GM19328 (cell line): ENCODE results near the gene ICOS.

Experiments used
- ATAC-seq: cut with Tn5 transposase; IDR thresholded peaks from one replicate; pipeline ENCODE4 v1.9.1; 2021; ENCODE audit warnings: mild to moderate bottlenecking, moderate library complexity; ENCODE audit not compliant: unreplicated experiment

Gene ICOS

GRCh38 chr2:203936535-203936934 is at the start of gene ICOS:
Gene ICOS (plus strand): TSS chr2:203936763. CDS start chr2:203936815, 52 bp downstream.
- ATAC-seq = no peak

- no peak for ATAC-seq
Measured at GRCh38 chr2:203887677-203888076, 48.9 kb upstream of the ICOS start.

- no peak for ATAC-seq
Measured at GRCh38 chr2:203889542-203889941, 47.0 kb upstream of the ICOS start.

GRCh38 chr2:203889944-203890343 is 46.6 kb upstream of the ICOS start:
- ATAC-seq = no peak

GRCh38 chr2:203890733-203891132 is 45.8 kb upstream of the ICOS start:
- no peak for ATAC-seq

GRCh38 chr2:203891474-203891873 is 45.1 kb upstream of the ICOS start:
- no peak for ATAC-seq

GRCh38 chr2:203892207-203892606 is 44.4 kb upstream of the ICOS start:
- no peak for ATAC-seq

- no peak for ATAC-seq
Measured at GRCh38 chr2:203893401-203893800, 43.2 kb upstream of the ICOS start.

- no peak for ATAC-seq
Measured at GRCh38 chr2:203893840-203894239, 42.7 kb upstream of the ICOS start.

- ATAC-seq = no peak
Measured at GRCh38 chr2:203894262-203894661, 42.3 kb upstream of the ICOS start.

GRCh38 chr2:203897544-203897943 is 39.0 kb upstream of the ICOS start:
- no peak for ATAC-seq

- ATAC-seq = no peak
Measured at GRCh38 chr2:203898657-203899056, 37.9 kb upstream of the ICOS start.

GRCh38 chr2:203900253-203900652 is 36.3 kb upstream of the ICOS start:
- no peak for ATAC-seq

- no peak for ATAC-seq
Measured at GRCh38 chr2:203904022-203904421, 32.5 kb upstream of the ICOS start.

GRCh38 chr2:203905656-203906055 is 30.9 kb upstream of the ICOS start:
- no peak for ATAC-seq

- no peak for ATAC-seq
Measured at GRCh38 chr2:203908066-203908796, 28.3 kb upstream of the ICOS start.

GRCh38 chr2:203908797-203909185 is 27.8 kb upstream of the ICOS start:
- no peak for ATAC-seq

GRCh38 chr2:203909261-203909967 is 27.1 kb upstream of the ICOS start:
- ATAC-seq = no peak

GRCh38 chr2:203909974-203910373 is 26.6 kb upstream of the ICOS start:
- ATAC-seq = no peak

GRCh38 chr2:203913947-203914346 is 22.6 kb upstream of the ICOS start:
- no peak for ATAC-seq

GRCh38 chr2:203914546-203915182 is 21.9 kb upstream of the ICOS start:
- no peak for ATAC-seq

GRCh38 chr2:203915256-203915655 is 21.3 kb upstream of the ICOS start:
- no peak for ATAC-seq
